NOMO-1 treated with DMSO at 0.1 percent for 48 hours (cell line): ENCODE data around the gene UPK3A.
"Not testable (repeated sequence)": the region's sequence is repeated elsewhere in the genome, so short reads cannot be mapped to it uniquely, and the experiment has no call there.

Source experiments
- DNase-seq: peaks from one replicate; lab custom pipeline; 2025; ENCODE audit not compliant: unreplicated experiment; lab: John Stamatoyannopoulos, UW

The UPK3A gene

DNA sequence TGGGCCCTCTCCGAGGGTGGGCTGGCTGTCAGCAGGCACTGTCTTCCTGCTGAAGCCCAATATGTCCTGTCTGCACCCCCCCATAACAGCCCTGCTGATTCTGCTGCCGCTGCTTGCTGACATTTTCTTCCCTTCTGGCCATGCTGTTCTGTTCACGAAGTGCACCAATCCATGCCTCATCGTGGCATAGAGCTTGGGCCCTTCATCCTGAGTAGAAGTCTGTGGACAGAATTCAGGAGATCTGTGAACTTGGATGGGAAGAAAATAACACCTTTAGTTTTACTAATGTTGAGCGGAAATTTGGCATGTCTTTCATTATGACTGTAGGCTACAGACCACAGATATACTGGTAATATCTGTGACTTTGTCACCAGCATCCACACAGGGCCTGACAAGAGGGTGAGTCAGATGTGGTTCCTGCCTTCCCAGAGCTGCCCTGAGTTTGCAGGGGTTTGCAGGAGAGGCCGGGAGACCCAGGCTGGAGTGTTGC lies 29.9 kb upstream of the UPK3A start:
- DNase-seq, result no peak

DNA sequence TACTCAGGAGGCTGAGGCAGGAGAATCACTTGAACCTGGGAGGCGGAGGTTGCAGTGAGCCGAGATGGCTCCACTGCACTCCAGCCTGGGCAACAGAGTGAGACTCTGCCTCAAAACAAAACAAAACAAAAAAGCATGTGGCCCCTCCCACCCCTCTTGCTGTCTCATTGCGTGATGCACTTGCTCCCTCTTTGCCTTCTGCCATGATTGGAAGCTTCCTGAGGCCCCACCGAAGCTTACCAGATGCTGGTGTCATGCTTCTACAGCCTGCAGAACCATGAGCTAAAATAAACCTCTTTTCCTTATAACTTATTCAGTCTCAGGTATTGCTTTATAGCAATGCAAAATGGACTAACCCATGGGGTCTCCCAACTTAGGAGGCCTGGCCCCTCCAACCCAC lies 26.8 kb upstream of the UPK3A start:
- DNase-seq, result not testable (repeated sequence)

DNA sequence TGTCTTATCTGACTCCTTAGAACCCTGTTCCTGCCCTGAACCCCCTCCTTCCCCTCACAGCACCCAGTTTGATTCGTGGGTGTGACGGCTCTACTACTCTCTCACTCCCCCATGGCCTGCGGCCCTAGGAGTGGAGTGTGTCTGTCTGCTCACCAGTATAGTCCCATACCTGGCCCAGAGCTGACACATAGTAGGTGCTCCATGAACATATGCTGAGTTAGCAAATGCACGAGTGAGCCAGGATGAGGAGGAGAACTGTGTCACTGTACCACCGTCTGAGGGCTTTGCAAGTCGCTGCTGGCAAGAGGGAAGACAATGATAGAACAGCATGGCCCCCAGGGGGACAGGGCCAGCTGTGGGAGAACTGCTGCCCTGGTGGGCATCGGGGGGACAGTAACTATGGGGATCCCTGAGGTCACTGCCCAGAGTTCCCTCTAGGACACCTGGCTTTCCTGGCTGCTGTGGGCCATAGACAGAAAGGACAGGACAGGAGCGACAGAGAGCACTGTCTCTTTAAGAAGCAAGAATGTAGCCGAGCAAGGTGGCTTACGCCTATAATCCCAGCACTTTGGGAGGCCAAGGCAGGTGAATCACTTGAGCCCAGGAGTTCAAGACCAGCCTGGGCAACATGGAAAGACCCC lies 24.9 kb upstream of the UPK3A start:
- no peak for DNase-seq

DNA sequence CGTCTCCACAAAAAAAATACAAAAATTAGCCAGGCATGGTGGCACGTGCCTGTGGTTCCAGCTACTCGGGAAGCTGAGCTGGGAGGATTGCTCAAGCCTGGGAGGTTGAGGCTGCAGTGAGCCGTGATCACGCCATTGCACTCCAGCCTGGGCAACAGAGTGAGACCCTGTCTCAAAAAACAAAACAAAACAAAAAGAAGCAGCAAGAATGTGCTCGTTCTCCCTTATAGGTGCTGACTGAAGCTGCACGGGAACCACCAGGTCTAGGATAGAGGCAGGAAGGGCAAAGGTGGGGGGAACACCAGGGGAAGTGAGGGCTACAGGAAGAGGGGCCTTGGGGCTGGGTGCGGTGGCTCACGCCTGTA lies 24.4 kb upstream of the UPK3A start:
- DNase-seq, result not testable (repeated sequence)

DNA sequence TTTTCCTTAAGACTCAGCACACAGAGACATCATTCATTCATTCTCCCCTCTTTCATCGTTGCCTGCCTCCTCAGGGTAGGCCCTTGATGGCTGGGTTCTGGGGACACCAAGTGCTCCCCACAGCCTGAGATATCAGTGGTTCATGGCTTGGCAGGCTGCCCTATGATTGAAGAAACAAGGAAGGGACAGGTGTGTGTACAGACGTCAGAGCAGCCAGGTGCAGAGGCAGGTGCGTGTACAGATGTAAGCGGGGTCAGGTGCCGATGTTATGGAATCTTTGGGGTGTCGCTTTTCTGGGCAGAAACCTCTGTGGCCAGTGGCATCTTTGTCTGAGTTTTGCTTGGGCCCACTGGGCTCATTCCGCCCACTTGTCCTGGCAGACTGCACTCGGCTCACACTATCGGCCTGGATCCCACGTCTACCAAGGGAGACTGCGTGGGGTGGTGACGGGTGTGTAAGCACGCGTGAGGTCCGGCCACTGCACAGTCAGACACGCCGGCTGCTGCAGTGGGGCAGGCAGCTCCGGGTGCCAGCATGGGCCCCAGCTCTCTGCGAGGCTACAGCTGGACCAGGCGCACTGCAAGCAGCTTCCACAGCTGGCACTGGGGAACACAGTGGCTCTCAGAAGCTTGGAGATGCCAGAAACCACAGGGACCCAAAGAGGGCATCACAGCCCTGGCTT lies 23.2 kb upstream of the UPK3A start:
- no peak for DNase-seq

DNA sequence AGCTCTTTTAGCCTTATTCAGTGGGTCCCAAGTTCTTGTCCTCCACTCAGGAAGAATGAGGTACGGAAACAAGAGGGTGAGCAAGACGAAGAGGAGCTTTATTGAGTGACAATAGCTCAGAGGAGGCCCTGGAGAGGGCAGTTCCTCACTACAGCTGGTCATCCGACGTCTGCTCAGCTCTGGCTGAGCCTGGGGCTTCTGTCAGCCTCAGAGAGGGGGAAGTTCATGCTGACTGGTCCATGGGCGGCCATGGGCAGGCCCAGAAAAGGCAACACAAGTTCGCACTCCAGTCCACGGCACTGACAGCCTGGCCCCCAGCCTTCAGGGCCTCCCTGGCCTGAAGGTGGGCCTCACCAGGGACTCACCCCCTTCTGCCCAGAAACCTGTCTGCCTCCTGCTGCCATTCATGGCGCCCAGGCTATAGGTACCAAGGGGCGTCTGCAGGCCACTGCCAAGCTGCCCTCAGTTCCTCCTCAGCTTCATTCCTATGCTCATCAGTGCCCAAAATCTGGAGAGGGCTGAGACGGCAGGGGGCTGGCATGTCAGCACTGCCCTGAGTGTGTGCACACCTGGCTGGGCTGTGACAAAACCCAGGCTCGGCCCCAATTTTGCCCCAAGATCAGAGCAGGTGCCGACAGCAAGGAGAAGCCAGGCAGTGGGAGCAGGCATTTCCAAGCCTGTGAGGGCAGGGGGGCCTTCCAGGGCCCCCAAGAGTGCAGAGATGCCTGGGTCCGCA lies 22.4 kb upstream of the UPK3A start:
- DNase-seq, result no peak

DNA sequence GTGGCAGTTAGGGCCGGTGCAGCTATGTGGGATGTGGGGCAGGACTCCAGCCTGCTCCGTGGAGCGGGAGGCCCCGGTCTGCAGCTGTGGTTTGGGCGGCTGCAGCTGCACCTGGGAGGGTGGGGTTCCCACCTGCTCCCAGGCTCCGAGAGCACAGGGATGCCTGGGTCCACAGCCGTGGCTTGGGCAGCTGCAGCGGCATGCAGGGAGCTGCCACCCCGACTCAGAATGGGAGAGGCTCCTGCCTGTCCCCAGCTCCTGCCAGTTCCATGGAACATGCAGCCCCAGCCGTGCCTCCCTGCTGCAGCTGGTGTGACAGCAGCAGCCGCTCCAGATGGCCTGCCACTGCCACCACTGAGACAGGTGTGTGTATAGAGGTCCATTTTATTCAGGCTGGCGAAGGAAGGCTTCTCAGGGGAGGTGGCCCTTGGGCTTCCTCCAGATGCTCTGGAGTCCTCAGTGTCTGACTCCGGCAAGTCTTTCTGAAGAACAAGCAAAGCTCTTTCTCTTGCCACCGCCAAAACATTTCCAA lies 21.8 kb upstream of the UPK3A start:
- no peak for DNase-seq

DNA sequence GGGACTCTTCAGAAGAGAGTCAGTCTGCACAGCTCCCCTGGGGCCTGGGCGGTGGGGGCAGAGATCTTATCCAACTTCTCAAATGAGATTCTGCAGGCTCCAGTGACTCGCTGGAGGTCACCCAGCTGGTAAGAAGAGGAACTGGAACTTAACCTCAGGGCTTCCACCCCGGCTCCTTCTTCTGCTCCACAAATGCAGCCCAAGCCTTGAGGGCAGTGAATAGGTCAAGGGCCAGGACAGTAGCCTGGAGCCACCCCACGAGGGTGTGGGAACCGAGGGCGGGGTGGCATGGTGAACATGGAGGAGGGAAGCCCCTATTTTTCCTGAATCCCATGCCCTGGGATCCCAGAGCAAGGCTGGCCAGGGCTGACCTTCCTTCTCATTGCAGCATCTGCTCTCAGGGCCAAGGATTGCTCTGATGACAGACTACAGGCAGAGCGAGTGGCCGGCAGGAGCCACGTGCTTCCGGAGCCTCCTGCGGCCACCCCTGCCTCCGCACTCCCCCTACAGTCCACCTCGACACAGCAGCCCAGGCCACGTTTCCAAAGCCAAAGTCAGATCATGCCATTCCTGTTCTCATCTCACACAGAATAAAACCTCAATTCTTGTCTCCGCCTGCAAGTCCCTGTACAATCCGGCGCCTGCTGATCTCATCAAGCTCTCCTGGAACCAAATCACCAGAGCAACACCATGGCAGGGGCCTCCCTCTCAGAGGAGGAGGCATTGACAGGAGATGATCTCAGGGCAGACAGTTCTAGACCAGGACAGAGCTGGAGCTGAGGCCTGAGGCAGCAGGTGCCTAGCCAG lies 21.1 kb upstream of the UPK3A start:
- peak; percentile 88 for DNase-seq

DNA sequence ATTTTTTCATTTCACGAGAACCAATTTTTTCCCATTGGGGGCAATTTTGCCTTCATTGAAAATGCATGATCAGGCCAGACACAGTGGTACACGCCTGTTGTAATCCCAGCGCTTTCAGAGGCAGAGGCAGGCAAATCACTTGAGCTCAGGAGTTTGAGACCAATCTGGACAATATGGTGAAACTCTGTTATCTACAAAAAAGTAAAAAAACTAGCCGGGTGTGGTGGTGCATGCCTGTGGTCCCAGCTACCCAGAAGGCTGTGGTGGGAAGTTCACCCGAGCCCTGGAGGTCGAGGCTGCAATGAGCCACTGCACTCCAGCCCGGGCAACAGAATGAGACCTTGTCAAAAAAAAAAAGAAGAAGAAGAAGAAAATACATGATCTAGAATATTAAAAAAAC lies 19.2 kb upstream of the UPK3A start:
- no peak for DNase-seq

DNA sequence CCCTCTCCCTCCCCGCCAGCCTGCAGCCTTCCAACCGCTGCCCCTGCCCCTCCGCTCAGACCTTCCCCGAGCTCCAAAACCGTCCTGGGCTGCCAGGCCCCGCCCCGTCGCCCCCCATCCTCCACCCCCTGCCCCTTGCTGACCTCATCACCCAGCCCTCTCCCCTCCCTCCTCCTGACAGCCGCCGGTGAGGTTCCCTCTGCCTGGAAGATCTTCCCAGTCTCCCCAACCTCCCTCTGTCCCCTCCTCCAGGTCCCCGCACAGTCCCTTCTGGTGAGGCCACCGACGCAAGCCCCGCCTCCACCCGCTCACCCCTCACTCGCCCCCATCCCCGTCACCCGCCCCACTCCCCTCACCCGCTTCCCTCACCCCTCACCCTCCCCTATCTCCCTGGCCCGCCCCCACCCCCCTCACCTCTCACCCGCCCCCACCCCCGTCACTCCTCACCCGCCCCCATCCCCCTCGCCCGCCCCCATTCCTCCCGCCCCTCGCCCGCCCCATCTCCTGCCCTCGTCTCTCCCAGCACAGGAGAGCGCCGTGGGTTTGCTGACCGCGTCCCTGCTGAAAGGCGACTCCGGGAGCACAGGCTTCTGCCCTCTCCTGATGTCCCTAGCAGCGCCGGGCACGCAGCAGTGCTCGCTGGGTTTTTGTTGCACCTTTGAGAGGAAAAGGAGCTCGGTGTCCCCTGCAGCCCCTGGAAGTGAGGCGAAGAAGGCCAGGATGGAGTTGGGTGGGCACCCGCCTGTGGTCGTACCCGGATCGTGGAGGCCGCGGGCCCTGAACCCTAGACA lies 16.4 kb upstream of the UPK3A start:
- no peak for DNase-seq

DNA sequence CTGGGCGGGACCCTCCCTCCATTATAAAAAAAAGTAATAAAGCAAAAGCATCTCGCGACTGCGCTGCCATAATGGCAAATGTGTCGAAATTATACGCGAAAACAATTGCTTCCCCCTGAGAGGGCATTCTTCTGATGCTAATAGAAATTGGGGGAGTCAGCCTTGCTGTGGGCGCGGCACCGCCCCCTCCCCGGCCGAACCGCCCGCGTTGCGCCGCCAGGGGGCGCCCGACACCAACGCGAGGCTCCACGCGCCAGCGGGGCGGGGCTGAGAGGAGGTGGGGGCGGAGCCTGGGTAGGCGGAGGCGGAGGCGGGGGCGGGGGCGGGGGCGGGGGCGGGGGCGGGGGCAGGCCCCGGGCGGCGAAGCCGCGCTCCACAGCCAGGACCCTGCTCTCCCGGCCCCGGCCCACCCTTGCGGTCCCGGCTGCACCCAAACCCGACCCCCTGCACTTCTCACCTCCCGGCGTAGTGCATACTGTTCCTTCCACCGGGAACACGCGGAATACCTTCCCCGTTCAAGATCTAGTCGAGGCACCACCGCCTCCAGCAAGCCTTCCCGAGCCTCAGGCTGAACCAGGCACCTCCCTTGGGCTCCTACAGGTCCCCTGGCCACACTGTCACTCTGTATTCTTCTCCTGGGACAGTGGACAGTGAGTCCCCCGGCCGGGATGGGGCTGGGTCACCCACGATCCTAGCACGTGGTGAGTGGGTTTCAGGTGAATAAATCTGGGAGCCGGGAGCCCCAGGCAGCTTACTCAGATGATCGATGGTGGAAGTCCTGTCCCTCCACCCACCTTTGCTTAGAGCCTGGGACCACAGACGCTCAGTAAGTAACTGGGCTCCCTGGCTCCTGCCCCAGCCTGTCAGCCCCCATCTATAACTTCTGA lies 15.5 kb upstream of the UPK3A start:
- DNase-seq, result peak; percentile 48

DNA sequence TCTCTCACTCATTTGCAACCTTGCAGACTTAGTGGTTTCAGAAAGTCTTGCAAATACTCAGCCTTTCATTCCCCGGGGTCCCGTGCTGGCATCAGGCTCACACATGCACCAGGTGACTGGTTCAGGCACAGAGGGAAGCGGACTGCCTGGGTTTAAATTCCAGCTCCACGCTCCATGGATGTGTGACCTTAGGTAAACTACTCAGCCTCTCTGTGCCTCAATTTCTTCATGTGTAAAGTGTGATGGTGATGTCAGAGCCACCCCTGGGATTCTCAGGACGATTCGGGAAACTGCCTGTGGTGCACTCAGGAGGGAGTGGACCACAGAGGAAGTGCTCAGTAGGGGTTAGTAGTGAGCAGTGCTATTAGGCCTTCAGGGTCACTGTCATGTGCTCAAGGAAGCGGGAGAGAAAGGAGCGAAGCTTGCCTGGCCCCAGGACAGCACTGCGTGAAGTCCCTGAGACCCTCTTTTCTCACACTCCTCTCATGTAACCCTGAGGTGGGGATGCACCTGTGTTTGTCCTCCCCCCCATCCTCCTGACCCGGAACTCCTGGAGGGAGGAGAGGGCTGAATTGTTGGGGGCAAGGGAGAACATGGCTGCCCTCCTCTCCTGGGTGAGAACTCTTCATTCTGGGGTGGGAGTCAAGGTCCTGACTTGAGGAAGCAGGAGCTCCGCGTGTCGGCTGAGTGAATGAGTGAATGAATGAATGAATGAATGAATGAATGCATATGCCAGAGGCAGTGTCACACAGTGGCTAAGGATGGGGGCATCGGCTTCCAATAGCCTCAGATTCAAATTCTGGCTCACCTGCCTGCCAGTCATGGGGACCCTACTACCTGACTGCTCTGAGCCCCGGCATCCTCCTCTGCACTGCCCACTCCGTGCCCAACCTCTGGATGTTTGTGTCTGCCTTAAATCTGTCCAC lies 14.4 kb upstream of the UPK3A start:
- no peak for DNase-seq

DNA sequence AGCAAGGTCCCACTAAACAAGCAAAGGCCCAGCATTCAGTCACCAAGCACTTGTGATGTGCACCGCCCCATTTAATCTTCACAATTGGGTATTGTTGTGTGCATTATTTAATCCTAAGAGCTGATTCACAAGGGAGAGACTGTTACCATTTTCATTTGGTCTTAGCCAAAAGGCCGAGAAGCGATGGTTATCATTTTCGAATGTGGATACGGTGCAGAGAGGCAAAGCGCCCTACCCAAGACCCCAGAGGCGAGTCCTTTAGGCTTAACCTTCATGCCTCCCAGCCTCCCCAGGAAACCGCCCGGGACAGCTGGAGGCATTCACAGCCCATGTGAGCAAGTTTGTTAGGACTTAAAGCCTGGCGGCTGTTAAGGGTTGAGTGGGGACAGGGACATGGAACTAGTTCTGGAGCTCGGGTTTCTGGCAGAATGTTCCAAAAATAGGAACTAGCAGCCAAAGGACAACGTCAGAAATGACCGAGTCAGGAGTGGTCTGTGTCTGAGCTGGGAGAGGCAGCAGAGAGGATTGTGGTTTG lies 13.0 kb upstream of the UPK3A start:
- DNase-seq, result no peak

DNA sequence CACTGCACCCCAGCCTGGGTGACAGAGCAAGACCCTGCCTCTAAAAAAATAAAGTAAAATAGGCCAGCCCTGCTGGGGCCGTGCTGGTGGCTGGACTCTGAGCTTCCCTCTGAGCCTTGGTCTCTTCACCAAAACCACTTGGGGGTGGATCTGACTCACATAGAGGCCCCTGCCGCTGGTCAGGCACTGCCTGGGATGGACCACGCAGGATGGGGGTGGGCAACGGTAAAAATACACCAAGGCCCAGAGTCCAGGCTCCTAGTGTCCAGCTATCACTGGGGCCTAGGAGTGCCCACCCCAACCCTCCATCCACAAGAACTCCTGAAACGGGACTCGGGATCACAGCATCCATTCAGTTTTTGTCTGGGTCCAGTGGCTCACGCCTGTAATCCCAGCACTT lies 12.3 kb upstream of the UPK3A start:
- DNase-seq, result no peak

DNA sequence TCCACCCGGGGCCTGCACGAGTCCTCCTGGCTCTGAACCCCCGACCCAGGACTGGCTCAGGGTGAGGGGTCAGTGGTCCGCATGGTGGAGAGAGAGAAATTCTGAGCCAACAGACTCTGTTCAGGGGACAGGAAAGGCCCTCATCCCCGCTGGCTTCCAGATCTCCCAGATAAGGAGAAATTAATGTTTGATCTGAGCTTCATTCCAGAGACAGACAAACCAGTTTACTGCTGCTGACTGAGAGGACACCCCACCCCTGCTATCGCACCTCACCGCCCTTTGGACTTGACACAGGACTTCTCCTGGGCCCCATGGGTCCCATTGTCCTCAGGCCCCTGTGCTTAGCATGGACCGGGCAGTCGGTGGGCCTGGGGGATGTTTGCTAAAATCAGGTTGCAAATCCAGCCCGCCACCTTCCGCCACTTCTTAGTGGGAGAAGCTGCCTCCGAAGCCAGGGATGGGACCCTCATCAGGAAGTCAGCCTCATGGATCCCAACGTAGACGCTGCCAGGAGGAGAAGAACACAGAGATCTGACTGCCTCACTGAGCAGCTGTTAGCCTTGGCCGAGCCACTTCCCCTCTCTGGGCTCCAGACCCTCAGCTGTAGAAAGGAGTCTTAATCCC lies 11.2 kb upstream of the UPK3A start:
- DNase-seq, result no peak

DNA sequence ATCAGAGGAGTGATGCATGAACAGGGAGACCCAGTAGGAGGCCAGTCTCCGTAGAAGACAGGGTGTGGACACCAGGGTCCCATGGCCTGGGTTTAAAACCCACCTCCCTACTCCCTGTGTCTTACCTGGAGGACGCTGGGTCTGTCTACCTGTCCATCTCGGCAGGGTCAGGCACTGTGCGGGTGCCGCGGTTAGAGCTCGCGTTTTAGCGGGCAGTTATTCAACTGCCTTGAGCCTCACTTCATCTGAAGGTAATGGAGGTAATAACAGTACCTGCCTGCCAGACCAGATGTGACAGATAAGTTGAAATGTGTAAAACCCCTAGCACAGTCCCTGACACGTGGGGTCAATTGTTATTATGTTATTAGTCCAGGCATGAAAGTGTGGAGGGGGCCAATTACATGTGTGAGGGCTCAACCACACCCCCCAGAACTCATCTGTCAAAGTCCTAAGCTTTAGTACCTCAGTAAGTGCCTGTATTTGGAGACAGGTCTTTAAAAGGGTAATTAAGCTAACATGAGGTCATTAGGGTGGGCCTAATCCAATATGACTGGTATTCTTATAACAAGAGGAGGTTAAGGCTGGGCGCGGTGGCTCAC lies 8.1 kb upstream of the UPK3A start:
- DNase-seq, result no peak

DNA sequence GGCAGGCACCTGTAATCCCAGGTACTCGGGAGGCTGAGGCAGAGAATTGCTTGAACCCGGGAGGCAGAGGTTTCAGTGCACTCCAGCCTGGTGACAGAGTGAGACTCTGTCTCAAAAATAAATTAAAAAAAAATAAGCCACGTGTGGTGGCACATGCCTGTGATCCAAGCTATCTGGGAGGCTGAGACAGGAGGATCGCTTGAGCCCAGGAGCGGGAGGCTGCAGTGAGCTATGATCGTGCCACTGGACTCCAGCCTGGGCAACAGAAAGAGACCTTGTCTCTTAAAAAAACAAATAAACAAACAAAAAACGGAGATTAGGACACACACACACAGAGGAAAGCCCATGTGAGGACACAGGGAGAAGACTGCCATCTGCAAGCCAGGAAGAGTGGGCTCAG lies 7.0 kb upstream of the UPK3A start:
- DNase-seq, result not testable (repeated sequence)
